Transverse colon (tissue), 4 donors: Measurements from ENCODE around the gene CLOCK. TPM values are rescaled to one million over a fixed set of nuclear protein-coding genes. Genes with fewer than 3 reads are reported as not detected.

Source experiments
- DNase-seq: peaks from one replicate; pipeline ENCODE4 v3.0.0-alpha.2; 2019
- H3K27ac ChIP-seq, 4 donors: fragments of 200-600 bp; sonication (generic); 2 replicates each; pipeline ENCODE4 v1.5.1; 2016 to 2018; ENCODE audit warnings: inconsistent platforms in 4 of 4
- H3K27me3 ChIP-seq: fragments of 200-600 bp; sonication (generic); 2 replicates; pipeline ENCODE4 v1.5.1; 2017; ENCODE audit warnings: inconsistent platforms
- H3K36me3 ChIP-seq, 4 donors: fragments of 200-600 bp; sonication (generic); 2 replicates each; pipeline ENCODE4 v1.5.1; 2017 to 2019; ENCODE audit warnings: inconsistent platforms in 4 of 4
- H3K4me1 ChIP-seq, 4 donors: fragments of 200-600 bp; sonication (generic); 2 replicates each; pipeline ENCODE4 v1.5.1; 2017 to 2020; ENCODE audit warnings: inconsistent platforms in 4 of 4
- H3K4me3 ChIP-seq, 4 donors: fragments of 200-600 bp; sonication (generic); 1 replicate in 1 of 4; 2 replicates in 3 of 4; pipeline versions ENCODE4 v1.5.1 to v1.6.1; 2017 to 2019; ENCODE audit warnings: inconsistent platforms in 4 of 4
- H3K9me3 ChIP-seq, 2 donors: fragments of 200-600 bp; sonication (generic); 2 replicates each; pipeline ENCODE4 v1.5.1; 2017 to 2019; ENCODE audit warnings: inconsistent platforms in 2 of 2
- EP300 ChIP-seq: sonication (generic); formaldehyde crosslinking; IDR thresholded peaks from one replicate; pipeline ENCODE4 v1.6.1; 2017; ENCODE audit warnings: antibody characterized with exemption, low read depth
- POLR2A ChIP-seq: fragments of 450-650 bp; IDR thresholded peaks from one replicate; pipeline ENCODE4 v1.6.1; 2016; ENCODE audit warnings: antibody characterized with exemption, mild to moderate bottlenecking, moderate library complexity
- POLR2AphosphoS5 ChIP-seq, 3 donors: sonication (generic); formaldehyde crosslinking; IDR thresholded peaks; one replicate each; pipeline ENCODE4 v1.6.1; 2016; ENCODE audit warnings: antibody characterized with exemption in 3 of 3
- whole genome bisulfite sequencing, 2 donors: methylation state at CpG; one replicate each; pipeline ENCODE4 v1.1.5; 2018; ENCODE audit warnings: low coverage in 1 of 2; 5-methylcytosine and 5-hydroxymethylcytosine counted together
- in situ Hi-C, 4 donors: fragments of 200-750 bp; cut with MboI; loops; one replicate each; pipeline versions ENCODE4 v1.15.0 to v1.15.1; 2017; ENCODE audit warnings: low sequenced_read_pairs in 3 of 4, low pct_ligation_motif_present in 1 of 4, low pct_unique_long_range_greater_than_20kb in 1 of 4
- intact Hi-C: fragments of 100-400 bp; cut with DNase I; formaldehyde crosslinking; loops from one replicate; pipeline ENCODE4 v1.15.1; 2023; ENCODE audit warnings: low total_unique reads
- total RNA-seq, 4 donors: library from RNA; depleted of rRNA; stranded (reverse); fragments of >200 nt; gene quantifications; one replicate each; pipeline ENCODE4 v1.1.0, GENCODE V29; 2016
- TF ChIP-seq, protein P1 (sequence below), 5 experiments: fragments of 200-600 bp in 3 of 5; fragments of 450-650 bp in 2 of 5; sonication (generic) in 3 of 5; IDR thresholded peaks; 1 replicate in 2 of 5; 2 replicates in 3 of 5; pipeline ENCODE4 v1.5.1; 2016 to 2017; ENCODE audit warnings: antibody characterized with exemption in 5 of 5, inconsistent platforms in 3 of 5, mild to moderate bottlenecking in 2 of 5, moderate library complexity in 1 of 5

CLOCK gene
- total RNA-seq, 4 donors from 2014 or later, result 6.7 to 19.7 (median 16.9) TPM

DNA sequence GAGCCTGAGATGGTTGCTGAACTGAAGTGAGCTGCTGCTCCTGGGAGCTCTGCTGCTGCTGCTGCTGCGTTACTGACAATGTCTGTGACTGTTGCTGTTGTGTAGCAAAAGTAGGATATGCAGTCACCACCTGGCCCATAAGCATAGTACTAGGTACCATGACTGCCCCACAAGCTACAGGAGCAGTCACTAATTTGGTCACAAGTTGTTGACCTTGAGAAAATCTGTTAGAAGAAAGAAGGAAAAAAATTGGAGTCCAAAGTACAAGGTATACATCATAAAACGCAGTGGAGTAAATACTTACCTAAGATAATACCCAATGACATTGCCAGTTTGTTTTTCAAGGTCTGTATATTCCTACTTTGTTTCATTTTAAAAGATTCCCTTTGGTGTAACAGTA lies 108.4 kb downstream of the CLOCK start:
- peak in 2 of 3 donors; percentile 17 to 43 for TF ChIP-seq POLR2AphosphoS5 (IDR thresholded peaks at IDR 0.05)
- TF ChIP-seq, protein P1, sequence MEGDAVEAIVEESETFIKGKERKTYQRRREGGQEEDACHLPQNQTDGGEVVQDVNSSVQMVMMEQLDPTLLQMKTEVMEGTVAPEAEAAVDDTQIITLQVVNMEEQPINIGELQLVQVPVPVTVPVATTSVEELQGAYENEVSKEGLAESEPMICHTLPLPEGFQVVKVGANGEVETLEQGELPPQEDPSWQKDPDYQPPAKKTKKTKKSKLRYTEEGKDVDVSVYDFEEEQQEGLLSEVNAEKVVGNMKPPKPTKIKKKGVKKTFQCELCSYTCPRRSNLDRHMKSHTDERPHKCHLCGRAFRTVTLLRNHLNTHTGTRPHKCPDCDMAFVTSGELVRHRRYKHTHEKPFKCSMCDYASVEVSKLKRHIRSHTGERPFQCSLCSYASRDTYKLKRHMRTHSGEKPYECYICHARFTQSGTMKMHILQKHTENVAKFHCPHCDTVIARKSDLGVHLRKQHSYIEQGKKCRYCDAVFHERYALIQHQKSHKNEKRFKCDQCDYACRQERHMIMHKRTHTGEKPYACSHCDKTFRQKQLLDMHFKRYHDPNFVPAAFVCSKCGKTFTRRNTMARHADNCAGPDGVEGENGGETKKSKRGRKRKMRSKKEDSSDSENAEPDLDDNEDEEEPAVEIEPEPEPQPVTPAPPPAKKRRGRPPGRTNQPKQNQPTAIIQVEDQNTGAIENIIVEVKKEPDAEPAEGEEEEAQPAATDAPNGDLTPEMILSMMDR (IDR thresholded peaks at IDR 0.05), result no peak
- intact Hi-C loops, result no loop called here
- H3K36me3 ChIP-seq, result peaks cover 0 to 9% (median 4%) of the 10 kb centered on the region in 4 donors
- WGBS, 2 donors, result 42 to 68% methylated on average over 2 of the region's 2 CpGs
- H3K9me3 ChIP-seq, result no peaks in the 10 kb centered on the region
- no peaks in the 10 kb centered on the region for H3K27me3 ChIP-seq
- H3K27ac ChIP-seq, result peak overlapping the region; percentile 57 to 72 (median 63)
- no peak overlapping the region for H3K4me3 ChIP-seq
- H3K4me1 ChIP-seq, result peaks cover 0 to 15% (median 9%) of the 10 kb centered on the region in 4 donors
- DNase-seq, result no peak
- in situ Hi-C loops, result no loop called here

DNA sequence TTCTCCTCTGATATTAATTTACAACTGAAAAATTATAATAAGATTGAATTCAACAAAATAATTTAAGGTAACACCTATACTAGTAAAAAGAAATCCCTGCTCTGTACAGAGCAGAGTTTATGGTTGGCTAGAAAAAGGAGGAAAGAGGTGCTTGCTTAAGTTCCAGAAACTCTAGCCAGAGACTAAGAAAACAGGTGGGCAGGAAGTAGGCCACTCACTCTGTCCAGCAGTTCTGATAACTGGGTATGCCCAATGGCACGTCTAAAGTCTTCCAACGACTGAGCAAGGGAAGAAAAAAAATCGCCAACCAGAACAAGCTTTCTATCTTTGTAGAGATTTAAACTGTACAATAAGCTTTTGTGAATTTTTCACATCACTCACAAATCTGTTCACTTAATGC lies 108.9 kb downstream of the CLOCK start:
- no peaks in the 10 kb centered on the region for H3K27me3 ChIP-seq
- H3K27ac ChIP-seq, result peak overlapping the region; percentile 57 to 72 (median 63)
- TF ChIP-seq POLR2AphosphoS5 (IDR thresholded peaks at IDR 0.05) (no peak), POLR2A (no peak), EP300 (no peak)
- TF ChIP-seq, protein P1 (IDR thresholded peaks at IDR 0.05), result no peak
- DNase-seq, result no peak
- H3K9me3 ChIP-seq, result no peaks in the 10 kb centered on the region
- H3K4me3 ChIP-seq, result no peak overlapping the region
- intact Hi-C loops, result no loop called here
- peaks cover 0 to 15% (median 9%) of the 10 kb centered on the region in 4 donors for H3K4me1 ChIP-seq
- H3K36me3 ChIP-seq, result peaks cover 0 to 9% (median 4%) of the 10 kb centered on the region in 4 donors
- in situ Hi-C loops, result no loop called here
- WGBS, 2 donors, result 57 to 79% methylated on average over 3 of the region's 3 CpGs

DNA sequence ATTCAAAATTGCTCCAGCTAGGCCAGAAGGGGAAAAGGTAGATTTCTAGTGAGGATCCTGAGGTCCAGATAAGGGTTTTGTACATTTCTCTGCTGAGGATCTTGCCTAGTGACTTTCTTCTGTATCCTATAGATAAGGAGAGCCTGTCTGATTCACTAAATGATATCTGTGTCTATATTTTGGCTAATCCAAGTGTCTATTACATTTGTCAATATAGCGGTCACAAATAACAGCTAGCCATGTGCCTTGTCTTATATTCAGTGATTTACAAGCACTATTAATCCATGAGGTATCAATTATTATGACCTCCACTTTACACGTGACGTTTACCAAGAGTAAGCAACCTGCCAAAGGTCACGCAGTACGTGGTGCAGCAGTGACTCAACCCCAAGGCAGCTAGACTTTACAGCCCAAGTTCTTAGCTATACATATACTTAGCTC lies 109.3 kb downstream of the CLOCK start:
- no peak overlapping the region for H3K4me3 ChIP-seq
- in situ Hi-C loops (no loop called here), intact Hi-C loops (no loop called here)
- WGBS, 2 donors, result 64 to 72% methylated on average over 5 of the region's 5 CpGs
- no peaks in the 10 kb centered on the region for H3K27me3 ChIP-seq
- peaks cover 0 to 9% (median 4%) of the 10 kb centered on the region in 4 donors for H3K36me3 ChIP-seq
- H3K27ac ChIP-seq, result peak overlapping the region in 2 of 4 donors; percentile 68 to 72
- H3K9me3 ChIP-seq, result no peaks in the 10 kb centered on the region
- peaks cover 0 to 15% (median 9%) of the 10 kb centered on the region in 4 donors for H3K4me1 ChIP-seq
- peak; percentile 41 for DNase-seq
- TF ChIP-seq POLR2A, result no peak
- peak in 1 of 3 donors; percentile 14 for TF ChIP-seq POLR2AphosphoS5 (IDR thresholded peaks at IDR 0.05)
- TF ChIP-seq, protein P1 (IDR thresholded peaks at IDR 0.05), result no peak
- TF ChIP-seq EP300, result no peak

DNA sequence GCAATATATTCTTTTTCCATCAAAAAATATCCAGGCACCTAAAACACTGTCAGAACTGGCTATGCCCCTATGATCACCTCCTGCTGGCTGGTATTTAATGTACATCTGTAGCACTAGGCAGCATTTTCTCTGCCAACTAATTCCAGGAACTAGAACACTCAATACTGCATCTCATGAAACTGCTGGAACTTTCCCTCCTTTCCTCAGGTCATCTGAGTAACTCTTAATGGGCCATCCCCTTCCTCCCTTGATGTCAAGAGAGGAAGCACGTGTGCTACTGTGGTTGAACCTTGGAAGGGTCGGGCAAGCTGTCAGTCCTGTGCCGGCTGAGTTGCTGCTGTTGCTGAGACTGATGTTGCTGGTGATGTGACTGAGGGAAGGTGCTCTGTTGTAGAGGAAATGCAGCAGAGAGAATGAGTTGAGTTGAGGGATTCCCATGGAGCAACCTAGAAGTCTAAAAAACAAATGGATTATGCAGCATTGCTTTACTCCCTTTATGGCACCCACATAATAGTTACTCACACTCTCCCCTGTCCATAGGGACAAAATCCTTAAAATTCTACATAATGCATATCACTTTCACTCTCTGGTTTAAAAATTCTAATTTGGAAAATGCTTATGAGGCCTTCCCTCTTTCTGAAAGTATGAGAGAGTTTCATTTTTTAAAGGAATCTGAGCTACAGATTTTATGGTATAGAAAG lies 111.4 kb downstream of the CLOCK start:
- H3K4me3 ChIP-seq, result no peak overlapping the region
- peaks cover 0 to 15% (median 9%) of the 10 kb centered on the region in 4 donors for H3K4me1 ChIP-seq
- peaks cover 0 to 9% (median 3%) of the 10 kb centered on the region in 4 donors for H3K36me3 ChIP-seq
- intact Hi-C loops, result no loop called here
- no peak overlapping the region for H3K27ac ChIP-seq
- in situ Hi-C loops, result no loop called here
- DNase-seq, result no peak
- H3K27me3 ChIP-seq, result no peaks in the 10 kb centered on the region
- no peaks in the 10 kb centered on the region for H3K9me3 ChIP-seq
- TF ChIP-seq EP300, result no peak
- TF ChIP-seq, protein P1 (IDR thresholded peaks at IDR 0.05), result peak in 1 of 5 experiments; percentile 9
- 59 to 67% methylated on average over 2 to 3 of the region's 3 CpGs for WGBS, 2 donors
